Hematopoietic multipotent progenitor cell treated with erythropoietin and hydrocortisone succinate and interleukin-3 and kit ligand, for 15 days (in vitro differentiated cells): Measurements from ENCODE around the gene HIRA.
"Not testable (repeated sequence)": the region's sequence is repeated elsewhere in the genome, so short reads cannot be mapped to it uniquely, and the experiment has no call there.

ENCODE experiments used
- DNase-seq: peaks from one replicate; pipeline ENCODE4 v3.0.0-alpha.2; 2015; ENCODE audit warnings: low spot score

HIRA gene

DNA sequence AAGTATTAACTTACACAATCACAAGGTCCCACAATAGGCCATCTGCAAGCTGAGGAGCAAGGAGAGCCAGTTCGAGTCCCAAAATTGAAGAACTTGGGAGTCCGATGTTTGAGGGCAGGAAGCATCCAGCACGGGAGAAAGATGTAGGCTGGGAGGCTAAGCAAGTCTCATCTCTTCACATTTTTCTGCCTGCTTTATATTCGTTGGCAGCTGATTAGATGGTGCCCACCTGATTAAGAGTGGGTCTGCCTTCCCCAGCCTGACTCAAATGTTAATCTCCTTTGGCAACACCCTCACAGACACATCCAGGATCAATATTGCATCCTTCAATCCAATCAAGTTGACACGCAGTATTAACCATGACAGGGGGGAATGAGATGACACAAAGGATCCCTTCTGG, 101.3 kb downstream of the HIRA start:
- DNase-seq = not testable (repeated sequence)

DNA sequence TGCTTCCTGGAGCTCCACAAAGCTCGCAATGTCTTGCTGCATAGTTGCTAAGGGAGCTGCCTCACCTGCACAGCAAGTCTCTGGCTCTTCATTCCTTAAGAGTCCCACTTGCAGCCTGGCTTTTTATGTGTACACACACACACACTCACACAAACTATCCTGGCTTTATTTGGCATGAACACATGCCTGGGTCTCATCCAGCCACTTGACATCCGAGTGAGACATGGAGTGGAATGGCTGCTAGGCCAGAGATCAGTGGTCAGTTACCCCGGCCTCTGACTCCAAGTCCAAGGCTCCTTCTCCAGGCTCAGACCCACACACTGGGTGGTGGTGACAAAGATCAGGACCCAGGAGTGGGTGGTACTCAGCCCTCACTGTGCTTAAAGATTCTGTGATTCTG, 102.1 kb downstream of the HIRA start:
- DNase-seq = no peak

DNA sequence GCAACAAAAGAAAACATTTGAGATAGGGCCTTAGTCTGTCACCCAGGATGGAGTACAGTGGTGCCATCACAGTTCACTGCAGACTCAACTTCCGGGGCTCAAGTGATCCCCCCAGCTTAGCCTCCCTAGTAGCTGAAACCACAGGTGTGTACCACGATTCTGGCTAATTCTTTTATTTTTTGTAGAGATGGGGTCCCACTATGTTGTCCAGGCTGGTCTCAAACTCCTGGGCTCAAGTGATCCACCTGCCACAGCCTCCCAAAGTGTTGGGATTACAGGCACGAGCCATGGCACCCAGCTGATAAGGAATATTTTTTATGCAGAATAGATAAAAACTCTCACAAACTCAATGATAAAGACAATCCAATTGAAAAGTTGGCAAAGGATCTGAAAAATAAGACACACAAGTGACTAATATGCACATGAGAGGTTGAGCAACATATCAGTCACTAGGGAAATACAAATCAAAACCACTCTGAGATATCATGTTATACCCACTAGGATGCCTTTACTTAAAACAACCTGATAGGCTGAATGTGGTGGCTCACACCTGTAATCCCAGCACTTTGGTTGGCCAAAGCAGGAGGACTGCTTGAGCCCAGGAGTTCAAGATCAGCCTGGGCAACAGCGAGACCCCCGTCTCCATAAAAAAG, 106.1 kb downstream of the HIRA start:
- DNase-seq = no peak

DNA sequence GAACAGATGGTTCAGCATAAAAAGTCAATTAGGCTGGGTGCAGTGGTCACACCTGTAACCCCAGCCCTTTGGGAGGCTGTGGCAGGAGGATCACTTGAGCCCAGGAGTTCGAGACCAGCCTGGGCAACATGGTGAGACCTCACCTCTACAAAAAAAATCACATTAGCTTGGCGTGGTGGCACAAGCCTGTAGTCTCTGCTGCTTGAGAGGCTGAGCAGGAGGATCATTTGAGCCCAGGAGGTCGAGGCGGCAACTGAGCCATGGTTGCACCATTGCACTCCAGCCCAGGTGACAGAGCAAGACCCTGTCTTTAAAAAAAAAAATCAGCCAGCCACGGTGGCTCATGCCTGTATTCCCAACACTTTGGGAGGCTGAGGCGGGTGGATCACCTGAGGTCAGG, 108.1 kb downstream of the HIRA start:
- not testable (repeated sequence) for DNase-seq

DNA sequence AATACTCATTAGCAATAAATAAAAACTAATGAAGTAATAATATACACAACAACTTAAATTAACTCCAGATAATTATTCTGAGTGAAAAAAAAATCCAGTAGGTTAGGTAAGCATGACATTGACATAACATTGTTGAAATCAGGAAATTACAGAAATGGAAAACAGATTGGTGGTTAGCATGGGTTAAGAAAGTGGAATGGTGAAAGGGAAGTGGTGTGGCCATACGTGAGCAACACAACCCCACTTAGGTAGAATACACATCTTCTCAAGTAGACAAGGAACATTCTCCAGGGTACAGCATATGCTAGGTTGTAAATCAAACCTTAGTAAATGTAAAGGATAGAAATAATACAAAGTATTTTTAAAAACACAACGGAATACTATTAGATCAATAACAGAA, 109.8 kb downstream of the HIRA start:
- no peak for DNase-seq

DNA sequence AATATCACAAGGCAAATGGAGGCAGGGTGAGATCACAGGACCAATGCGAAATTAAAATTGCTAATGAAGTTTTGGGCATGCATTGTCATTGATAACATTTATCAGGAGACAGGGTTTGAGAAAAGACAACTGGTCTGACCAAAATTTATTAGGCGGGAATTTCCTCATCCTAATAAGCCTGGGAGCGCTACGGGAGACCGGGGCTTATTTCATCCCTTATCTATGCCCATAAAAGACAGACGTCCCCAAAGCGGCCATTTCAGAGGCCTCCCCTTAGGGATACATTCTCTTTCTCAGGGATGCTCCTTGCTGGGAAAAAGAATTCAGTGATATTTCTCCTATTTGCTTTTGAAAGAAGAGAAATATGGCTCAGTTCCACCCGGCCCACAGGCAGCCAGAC, 111.4 kb downstream of the HIRA start:
- DNase-seq = not testable (repeated sequence)

DNA sequence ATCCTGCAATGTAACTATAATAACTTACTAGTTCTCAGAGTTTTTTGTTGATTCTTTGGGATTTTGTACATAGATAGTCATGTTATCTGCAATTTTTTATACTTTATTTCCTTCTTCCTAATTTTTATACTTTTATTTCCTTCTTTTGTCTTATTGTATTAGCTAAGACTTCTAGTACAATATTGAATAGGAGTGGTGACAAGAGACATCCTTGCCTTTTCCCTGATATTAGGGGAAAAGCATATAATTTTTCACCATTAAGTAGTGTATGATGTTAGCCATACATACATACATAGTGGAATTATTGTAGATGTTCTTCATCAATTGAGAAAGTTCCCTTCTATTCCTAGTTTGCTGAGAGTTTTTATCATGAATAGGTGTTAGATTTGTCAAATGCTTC, 112.3 kb downstream of the HIRA start:
- DNase-seq = no peak

DNA sequence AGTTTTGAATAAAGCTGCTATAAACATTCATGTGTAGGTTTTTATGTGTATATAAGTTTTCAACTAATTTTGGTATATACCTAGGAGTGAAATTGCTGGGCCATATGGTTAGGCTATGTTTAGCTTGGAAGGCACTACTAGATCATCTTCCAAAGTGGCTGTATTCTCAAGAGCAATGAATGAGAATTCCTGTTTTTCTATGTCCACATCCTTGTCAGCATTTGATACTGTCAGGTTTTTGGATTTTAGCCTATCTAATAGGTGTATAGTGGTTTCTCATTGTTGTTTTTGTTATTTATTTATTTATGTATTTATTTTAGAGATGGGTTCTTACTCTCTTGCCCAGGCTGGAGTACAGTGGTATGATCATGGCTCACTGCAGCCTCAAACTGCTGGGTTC, 113.7 kb downstream of the HIRA start:
- DNase-seq = no peak

DNA sequence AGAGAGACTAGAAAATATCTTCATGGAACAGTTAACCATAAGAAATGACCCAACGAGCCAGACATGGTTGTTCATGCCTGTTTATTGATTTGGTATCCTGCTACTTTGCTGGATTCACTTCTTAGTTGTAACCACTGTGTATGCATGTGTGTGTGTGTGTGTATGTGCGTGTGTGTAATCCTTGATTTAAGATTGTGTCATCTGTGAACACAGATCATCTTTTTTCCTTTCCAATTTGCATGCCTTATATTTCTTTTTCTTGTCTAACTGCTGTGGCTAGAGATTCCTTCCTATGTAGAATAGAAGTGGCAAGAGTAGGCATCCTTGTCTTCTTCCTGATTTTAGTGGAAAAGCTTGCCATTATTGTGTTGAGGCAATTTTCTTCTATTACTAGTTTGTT, 123.7 kb downstream of the HIRA start:
- DNase-seq = no peak

DNA sequence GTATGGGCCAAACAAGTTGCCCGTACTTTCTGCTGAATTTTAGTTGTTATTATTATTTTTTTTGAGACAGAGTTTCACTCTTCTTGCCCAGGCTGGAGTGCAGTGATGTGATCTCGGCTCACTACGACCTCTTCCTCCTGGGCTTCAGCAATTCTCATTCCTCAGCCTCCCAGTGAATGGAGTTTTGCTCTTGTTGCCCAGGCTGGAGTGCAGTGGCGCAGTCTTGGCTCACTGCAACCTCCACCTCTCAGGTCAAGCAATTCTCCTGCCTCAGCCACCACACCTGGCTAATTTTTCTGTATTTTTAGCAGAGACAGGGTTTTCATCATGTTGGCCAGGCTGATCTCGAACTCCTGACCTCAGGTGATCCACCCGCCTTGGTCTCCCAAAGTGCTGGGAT, 125.0 kb downstream of the HIRA start:
- not testable (repeated sequence) for DNase-seq

DNA sequence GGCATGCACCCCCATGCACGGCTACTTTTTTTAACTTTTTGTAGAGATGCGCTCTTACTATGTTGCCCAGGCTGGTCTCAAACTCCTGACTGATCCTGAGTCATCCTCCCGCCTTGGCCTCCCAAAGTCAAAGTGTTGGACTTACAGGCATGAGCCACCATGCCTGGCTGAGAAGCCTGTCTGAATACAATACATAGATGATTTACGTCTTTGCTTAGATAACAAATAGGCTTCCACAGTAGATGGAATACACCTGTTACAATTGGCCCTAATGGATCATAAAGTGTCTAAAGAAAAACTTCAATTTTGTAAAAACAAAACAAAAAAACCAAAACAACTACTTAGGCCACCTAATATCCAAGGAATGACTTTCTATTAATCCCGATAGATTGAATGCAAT, 127.0 kb downstream of the HIRA start:
- DNase-seq = no peak

DNA sequence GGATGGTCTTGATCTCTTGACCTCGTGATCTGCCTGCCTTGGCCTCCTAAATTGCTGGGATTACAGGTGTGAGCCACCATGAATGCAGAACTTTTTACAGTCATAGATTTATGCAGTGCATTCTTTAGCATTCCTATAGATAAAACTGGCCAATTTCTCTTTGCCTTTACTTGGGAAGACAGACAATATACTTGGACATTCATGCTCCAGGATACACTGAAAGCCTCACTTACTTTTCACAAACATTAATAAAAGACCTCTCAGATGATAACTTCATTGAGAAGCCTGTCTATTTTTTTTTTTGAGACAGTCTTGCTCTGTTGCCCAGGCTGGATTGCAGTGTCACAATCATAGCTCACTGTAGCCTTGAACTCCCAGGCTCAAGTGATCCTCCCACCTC, 127.7 kb downstream of the HIRA start:
- no peak for DNase-seq

DNA sequence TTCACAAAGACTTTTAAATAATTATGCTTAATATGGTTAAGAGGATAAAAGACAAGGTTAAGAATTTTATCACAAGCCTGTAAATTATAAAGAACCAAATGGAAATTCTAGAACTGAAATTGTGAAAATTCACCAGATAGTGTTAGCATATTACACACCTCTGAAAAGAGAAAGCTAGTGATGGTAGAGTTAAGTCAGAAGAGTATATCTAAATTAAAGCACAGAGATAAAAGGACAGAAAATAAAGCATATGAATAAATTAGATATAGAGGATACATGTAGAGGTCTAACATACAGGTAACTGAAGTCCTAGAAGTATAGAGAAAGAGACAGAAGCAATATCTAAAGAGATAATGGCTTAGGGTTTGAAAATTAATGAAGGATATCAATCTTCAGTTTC, 135.8 kb downstream of the HIRA start:
- DNase-seq = no peak

DNA sequence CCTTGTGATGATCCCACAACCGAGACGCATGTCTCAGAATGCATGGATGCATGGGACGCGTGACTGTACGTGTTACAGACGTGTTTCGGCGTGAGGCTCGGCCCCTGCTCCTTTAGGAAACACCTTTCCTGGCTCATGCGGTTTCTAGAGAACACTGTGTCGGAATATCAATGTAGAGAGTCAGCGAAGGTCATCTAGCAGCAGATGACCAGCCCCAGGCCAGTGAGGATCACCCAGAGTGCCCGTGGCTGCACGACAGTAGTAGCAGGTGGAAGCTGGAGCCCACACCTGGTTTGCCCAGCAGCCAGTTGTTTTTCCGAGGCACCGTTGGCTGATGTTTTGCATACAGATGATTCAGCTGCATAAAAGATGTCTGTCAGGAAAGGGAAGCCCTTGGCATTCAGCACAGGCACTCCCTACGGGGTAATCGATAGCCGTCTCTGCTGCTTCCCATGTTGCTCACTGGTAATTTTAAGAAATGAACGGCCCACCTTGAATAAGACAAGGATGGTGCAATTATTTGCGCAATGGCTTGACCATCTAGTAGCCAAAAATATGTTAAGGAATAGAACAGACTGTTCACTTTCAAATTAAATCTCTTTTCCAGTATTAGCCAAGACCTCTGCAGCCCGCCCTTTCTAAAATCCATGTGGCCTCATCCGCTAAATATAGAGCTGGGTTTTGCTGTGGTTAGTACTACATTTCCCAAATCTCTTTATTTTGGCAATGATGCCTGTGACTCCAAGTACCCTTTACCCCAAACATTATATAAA, 138.9 kb downstream of the HIRA start:
- DNase-seq = no peak

DNA sequence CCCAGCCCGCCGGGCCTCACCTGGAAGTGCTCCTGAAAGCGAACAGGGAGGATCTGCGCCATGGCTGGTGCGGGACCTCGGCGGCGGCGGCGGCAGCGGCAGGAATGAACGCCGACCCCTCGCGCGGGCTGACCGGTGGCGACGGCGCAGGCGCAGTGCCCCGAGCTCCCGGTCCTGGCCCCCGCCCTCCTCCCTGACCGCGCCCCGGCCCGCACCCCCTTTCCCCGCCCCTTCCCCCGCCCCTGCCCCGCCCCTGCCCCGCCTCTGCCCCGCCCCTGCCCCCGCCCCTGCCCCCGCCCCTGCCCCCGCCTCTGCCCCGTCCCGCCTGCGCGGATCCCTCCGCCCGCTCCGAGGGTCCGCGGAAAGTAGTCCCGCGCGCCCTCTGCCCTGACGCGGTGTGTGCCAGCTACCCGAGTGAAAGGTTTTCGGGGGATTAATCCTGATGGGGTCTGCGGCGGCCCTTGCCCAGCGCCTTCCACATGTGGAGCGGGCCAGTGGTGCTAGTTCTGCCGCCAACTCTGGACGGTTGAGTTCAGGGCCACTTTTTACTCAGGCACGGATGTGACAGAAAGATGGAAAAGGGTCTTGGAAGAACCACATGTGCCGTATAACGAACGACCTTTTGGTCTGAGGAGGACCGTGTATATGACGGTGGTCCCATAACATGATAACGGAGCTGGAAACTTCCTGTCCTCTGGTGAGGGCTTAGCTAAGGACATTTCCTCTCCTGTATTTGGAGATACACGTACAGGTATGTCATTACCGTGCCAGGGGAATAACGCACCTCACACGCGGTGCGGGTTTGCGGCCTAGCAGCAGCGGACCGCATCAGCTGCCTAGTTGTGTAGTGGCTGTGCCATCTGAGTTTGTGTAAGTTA, 139.7 kb downstream of the HIRA start, which contains the start of gene CLTCL1:
Gene CLTCL1, minus strand, starts transcription at position 140 of the 878 bp plus-strand sequence. Its CDS starts 78 bp downstream, at position 62.
- DNase-seq = peak; percentile 63

DNA sequence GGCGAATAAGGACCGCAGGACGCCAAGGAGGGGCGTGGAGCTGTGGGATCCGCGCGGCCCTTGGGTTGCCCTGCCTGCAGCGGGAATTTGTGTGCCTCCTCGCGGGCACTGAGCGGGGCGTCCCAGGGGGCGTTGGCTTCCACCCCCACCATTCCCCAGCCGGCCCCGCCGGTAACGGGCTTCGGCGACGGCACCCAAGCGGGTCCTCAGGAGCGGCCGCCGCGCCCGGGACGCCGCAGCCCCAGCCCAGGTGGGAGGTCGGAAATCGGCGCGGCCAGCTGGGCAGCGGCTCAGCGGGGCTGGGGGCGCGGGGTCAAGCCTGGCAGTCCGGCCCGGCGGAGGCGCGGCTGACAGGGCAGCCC, 140.3 kb downstream of the HIRA start:
- no peak for DNase-seq

DNA sequence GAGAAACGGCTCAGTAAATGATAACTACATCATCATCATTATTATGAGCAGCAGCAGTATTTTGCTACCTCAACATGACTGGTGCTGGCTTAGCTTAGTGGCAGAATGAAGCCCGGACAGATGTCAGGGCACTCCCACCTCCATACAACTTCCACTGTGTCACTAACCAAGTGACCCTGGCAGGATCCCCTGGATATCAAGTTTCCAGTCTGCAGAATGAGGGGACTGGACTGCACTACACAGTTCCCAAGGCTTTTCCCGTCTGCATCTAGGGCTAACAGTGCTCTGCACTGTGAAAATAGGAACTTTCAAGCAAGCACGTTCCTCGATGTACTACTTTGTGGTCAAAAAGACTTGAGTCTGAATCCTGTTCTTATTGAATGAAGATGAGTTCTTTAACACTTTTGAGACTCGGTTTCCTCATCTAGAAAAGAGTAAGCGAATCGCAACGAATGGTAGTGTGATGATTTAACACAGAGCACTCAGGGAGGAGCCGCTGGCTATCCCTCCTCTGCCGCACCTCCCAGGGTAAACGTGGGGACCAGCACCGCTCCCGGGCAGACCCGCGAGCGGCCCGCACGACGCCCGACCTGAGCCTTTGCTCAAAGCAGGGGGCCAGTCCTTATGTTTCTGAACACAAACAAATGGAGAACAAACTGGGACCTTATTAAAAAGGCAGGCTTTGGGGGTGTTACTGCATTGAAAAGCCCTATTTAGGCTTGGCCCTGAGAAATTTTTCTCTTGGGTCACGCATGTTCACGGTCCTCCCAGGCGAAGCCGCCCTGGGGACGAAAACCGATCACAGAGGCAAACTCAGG, 140.9 kb downstream of the HIRA start:
- DNase-seq = no peak

DNA sequence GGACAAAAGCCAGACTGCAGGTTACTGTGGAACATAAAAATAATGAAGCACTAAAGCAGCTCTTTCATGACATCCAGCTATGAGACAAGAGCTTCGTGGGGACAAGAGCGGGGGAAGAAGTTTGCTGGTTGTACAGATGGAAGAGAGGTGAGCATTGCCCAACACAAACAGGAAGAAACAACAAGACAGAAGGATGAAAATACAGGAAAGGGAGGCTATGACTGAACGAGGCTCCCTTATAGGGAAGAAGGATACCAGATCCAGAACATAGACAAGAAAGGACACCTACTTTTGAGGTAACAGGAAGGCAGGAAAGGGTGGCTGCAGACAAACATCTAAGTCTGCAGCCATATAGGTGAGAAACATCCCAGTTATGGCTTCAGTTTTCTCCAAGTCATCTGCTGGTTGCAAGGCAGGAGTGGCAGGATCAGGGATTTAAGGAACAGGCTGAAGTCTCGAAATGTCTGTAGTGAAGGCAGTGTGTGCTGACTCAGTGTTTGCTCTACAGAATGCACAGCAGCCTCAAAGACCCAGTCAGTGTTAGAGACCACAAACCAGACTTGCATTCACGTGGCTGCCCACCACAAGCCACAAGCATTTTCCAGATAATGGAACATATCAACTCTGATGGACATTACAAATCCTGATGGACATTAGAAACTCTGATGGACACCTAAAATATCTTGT, 141.9 kb downstream of the HIRA start:
- no peak for DNase-seq

DNA sequence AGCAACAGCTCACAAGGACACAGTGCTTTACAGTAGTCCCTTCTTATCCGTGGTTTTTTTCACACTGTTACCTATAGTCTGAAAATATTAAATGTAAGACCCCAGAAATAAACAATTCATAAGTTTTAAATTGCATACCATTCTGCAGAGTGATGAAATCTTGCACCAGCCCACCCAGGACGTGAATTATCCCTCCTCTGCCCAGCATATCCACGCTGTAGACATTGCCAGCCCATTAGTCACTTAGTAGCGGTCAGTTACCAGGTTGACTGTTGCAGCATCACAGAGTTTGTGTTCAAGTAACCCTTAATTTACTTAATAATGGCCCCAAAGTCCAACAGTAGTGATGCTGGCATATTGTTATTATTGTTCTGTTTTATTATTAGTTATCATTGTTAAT, 143.6 kb downstream of the HIRA start:
- no peak for DNase-seq

DNA sequence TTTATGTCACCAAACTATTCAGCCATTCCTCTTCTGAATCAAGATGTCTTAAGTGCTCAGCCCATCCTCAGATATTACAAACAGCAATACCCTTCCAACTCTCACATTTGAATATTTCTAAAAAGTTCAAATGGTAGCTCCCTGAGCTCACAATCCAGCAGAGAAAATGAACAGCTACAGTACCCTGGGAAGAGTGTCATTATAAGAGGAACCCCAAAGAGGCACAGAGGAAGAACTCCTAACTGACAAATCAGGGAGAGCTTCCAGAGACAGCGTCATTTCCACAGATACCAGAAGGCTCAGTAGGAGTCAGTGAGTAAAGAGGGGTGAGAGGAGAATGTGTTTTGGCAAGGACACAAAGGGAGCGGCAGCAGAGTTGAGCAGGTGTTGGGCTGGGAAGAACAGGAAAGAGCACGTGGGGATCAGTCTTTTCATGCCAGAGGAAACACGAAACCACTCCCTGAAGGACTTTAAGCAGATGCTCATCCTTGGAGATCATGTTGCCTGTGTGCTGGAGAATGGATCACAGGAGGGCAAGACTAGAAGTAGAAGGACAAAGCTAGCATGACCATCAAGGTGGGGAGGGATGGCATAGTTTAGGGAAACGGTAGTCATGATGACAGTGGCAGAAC, 144.3 kb downstream of the HIRA start:
- DNase-seq = no peak

DNA sequence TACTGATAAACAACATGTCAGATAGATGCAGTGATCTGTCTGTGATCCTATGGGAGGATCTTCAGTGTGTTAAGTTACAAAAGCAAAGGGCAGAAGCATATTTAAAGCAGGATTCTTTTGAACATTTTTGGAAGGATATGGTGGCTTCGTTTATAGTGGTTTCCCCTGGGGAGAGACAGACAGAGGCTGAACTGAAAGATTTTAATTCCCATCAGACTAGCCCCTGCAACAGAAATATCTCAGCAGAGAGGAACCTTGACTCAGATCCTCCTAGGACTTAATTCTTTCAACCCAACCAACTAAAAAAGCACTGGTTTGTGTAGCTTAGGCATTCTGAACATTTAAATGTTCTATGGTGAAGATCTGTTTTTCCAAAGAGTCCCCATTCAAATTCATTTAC, 145.7 kb downstream of the HIRA start:
- no peak for DNase-seq
